Mononuclear cell (primary cell): ENCODE measurements around the gene RASD1. TPM values are rescaled to one million over a fixed set of nuclear protein-coding genes. Genes with fewer than 3 reads are reported as not detected.

ENCODE experiments used
- H3K27me3 ChIP-seq: 2 replicates; pipeline ENCODE4 v1.6.0; 2011; ENCODE audit warnings: low read length, control low read depth; ENCODE audit not compliant: insufficient read depth
- H3K4me1 ChIP-seq: 2 replicates; pipeline ENCODE4 v1.5.1; 2011; ENCODE audit warnings: mild to moderate bottlenecking, low read length, control low read depth; ENCODE audit not compliant: insufficient read depth
- H3K4me3 ChIP-seq: 2 replicates; pipeline ENCODE4 v1.5.1; 2011; ENCODE audit warnings: mild to moderate bottlenecking, low read length, moderate library complexity
- H3K9me3 ChIP-seq: 2 replicates; pipeline ENCODE4 v1.5.1; 2011; ENCODE audit warnings: low read depth, mild to moderate bottlenecking, control low read depth, low read length
- total RNA-seq: library from RNA; depleted of rRNA; stranded (reverse); fragments of >200 nt; gene quantifications from one replicate; pipeline ENCODE4 v1.2.3, GENCODE V29; 2012

Gene RASD1
- total RNA-seq, 1 donor, result 1.6 TPM

DNA sequence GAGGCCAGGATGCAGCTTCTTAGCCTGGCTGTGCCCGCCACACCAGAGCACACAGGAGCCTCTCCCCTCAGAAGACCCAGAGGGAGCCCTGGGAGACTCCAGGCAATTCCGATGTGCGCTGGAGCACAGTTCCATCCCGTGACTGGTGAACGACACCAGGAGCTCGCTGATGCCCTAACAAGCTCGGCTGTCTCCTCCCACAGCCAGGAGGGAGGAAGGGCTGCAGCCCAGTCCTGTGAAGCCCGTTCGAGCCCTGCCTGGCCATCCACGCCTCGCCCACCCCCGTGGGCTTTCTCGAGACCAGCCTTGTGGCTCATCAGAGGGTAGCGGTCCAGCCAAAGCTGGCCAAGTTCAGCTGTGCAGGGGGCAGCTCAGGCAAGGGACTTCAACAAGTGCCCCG, 21.8 kb upstream of the RASD1 start:
- Histone ChIP-seq H3K27me3 (no peaks in the 10 kb centered on the region), H3K9me3 (no peaks in the 10 kb centered on the region), H3K4me1 (no peaks in the 10 kb centered on the region), H3K4me3 (no peak overlapping the region)

DNA sequence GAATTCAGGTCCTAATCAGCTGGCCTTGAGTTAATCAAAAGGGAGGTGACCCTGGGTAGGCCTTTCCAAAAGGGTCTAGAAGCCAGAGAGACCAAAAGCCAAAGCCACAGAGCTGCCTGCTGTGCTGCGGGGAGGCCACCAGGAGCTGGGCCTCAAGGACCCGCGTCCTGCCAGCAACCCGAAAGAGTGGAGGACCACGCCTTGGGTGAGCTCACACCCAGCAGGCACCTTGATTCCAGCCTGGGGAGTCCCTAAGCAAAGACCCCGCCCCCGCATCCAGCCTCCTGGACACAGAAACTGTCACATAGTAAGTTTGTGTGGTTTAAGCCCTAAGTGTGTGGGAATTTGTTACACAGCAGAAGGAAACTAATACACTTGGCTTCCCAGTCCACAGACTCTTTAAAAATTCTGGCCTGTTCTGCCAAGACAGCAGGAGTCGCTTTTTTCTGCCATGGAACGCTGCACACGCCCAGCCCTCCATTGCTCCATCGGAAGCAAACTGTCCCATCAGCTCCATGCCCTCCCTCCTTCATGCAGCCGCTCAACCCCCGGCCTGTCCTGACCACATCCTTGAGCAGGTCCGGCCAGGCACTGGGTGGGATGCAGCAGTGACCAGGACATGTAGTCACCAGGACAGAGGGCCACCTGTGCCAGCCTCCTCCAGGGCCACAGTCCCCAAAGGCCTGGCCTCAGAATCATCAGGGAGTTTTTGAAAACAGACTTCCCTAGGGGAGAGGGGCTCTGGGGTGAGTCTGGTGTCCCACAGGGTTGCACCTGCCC, 20.9 kb upstream of the RASD1 start:
- H3K4me1 ChIP-seq, result no peaks in the 10 kb centered on the region
- no peak overlapping the region for H3K4me3 ChIP-seq
- H3K27me3 ChIP-seq, result no peaks in the 10 kb centered on the region
- H3K9me3 ChIP-seq, result no peaks in the 10 kb centered on the region

DNA sequence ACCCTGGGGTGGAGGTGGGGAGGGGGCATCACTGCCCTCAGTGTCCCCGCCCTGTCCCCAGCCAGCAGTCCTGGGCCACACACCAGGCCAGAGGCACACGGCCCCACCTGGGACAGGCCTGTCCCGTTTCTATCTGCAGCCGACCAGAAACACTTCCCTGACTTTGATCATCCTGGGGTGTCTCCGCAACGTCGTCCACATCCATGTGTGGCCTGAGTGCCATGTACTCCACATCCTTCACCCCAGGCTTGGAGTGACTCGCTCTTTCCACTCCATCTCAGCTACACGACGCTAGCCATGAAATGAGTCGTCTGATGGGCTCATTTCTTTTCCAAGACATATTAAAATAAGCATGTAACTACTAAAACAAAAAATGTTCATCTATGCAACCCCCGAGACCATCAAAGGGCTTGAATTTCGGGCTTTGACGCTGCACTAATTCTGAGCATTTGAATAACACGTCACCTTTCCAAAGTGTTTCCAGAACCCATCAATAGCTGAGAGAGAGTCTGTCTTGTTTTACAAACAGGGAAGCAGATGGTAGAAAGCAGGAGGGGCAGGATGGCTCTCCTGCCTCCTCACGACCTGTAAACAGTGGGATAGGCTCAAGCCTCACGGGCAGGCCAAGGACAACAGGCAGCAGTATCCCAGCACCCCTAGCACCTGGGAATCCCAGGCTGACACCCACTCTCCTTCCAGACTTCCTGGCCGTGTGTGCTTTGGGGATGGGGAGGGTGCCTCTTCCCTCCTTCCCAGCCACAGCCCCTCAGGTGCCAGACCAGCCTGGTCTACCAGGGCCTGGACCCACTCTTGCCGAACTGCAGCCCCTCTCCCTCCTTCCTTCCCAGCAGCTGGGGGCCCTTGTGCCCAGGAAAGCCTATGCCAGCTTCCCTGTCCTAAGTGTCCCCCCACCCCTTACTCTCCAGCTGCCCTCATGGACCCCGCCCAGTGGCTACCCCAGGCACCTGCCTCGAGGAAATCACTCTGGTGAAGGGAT, 20.0 kb upstream of the RASD1 start:
- no peak overlapping the region for H3K4me3 ChIP-seq
- no peaks in the 10 kb centered on the region for H3K4me1 ChIP-seq
- no peaks in the 10 kb centered on the region for H3K27me3 ChIP-seq
- H3K9me3 ChIP-seq, result no peaks in the 10 kb centered on the region

DNA sequence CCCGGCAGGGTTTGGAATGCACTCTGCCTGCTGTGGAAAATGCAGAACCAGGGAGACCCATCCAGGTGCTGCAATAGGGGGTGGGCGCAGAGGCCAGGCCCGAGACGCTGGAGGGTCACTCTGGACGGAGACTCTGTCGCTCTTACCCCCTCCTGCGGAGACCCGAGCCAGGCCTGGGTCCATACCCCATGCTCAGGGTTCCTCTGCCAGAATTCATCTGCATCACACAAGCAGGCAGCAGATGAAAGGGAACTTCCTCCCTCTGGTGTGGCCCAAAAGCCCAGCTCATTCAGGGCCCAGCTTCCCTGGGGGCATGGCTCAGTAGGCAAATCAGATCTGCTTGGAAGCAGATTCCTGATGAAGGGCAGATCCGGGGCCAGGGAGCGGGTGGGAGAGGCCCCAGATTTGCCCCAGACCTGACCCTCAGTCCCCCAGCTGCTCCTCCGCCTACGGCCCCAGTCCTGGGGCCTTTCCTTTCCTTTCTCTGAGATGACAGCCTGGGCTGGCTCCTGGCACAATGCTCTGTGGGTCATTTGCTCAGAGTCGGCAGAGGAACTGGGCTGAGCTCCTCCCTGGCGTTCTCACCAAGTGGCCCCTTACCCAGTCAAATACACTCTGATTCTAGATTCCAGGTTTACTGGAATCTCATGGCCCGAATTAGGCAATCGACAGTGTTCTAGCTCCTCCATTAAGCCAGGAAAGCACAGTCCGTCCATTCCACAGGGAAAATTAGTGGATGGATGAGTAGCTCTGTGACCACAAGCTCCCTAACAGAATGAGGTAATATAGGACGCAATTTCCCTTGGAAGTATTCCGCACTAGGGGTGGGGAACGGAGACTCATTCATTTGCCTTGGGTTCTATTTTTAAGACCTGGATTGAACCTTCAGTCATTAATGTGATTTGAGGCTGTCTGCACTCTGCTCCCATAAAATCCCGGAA, 19.1 kb upstream of the RASD1 start:
- no peaks in the 10 kb centered on the region for H3K9me3 ChIP-seq
- H3K27me3 ChIP-seq, result no peaks in the 10 kb centered on the region
- no peak overlapping the region for H3K4me3 ChIP-seq
- no peaks in the 10 kb centered on the region for H3K4me1 ChIP-seq

DNA sequence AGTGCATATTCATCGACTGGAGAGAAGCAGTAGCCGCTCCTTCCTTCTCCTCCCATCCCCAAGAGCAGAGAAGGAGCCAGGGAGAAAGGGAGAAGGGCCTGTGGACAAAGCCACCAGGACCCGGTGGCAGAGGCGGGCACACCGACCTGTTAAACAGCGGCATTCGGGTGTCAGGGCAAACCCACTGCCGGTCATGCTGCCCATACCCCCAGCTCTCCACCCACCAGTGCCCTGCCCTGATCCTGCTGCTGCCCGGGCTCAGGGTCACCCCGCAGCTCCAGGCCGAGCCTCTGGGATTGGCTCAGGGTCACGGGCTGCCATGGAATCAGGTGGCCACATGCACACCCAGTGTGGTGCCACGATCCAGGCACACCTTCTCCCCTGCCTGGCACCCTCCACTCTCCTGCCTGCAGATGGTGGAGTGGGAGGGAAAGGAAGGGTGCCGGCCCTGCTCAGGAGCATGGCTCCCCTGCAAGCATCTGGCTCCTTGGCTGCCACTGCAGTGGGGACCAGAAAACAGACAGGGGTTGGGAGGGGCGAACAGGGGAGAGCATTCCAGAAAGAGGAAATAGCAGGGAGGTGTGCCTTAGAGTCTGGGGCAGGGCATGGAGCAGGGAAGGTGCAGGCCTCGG, 18.3 kb upstream of the RASD1 start:
- Histone ChIP-seq H3K4me1 (no peaks in the 10 kb centered on the region), H3K9me3 (no peaks in the 10 kb centered on the region), H3K27me3 (no peaks in the 10 kb centered on the region), H3K4me3 (no peak overlapping the region)

DNA sequence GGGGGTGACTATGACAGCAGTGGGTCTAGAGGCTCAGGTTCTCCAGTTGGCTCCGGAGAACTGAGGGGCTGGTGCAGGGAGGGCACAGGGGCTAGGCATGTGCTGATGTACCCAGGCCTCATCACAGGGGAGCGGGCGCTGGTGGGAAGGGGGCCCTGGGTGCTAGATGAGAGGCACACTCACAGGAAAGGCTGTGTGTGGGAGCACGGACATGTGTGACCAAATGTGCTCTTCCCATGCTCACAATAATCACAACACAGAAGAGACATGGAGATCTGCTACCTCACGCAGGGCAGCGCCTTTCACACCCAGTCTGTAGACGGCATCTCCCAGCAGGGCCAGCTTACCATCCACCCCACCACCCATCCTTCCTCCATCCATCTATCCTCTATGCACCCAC, 17.4 kb upstream of the RASD1 start:
- Histone ChIP-seq H3K27me3 (no peaks in the 10 kb centered on the region), H3K4me3 (no peak overlapping the region), H3K9me3 (no peaks in the 10 kb centered on the region), H3K4me1 (no peaks in the 10 kb centered on the region)

DNA sequence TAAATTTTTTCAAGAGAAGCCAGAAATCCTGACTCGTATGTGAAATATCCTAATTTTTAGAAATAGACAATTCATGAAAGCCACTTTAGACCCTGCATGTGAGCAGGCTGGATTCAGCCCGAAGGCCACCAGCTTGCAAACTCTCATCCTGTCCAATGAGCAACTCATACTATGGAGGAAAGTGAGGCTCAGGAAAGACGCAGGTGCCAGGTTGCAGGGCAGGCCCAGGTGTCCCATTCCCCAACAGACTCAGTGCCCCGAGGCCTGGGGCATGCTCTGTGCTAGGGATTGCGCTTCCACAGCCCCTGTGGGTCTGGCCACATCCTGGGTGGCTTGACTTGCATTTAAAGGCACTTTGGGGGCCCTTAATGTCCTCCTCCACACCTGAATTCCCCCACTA, 16.7 kb upstream of the RASD1 start:
- H3K9me3 ChIP-seq, result no peaks in the 10 kb centered on the region
- H3K4me1 ChIP-seq, result no peaks in the 10 kb centered on the region
- no peaks in the 10 kb centered on the region for H3K27me3 ChIP-seq
- H3K4me3 ChIP-seq, result no peak overlapping the region

DNA sequence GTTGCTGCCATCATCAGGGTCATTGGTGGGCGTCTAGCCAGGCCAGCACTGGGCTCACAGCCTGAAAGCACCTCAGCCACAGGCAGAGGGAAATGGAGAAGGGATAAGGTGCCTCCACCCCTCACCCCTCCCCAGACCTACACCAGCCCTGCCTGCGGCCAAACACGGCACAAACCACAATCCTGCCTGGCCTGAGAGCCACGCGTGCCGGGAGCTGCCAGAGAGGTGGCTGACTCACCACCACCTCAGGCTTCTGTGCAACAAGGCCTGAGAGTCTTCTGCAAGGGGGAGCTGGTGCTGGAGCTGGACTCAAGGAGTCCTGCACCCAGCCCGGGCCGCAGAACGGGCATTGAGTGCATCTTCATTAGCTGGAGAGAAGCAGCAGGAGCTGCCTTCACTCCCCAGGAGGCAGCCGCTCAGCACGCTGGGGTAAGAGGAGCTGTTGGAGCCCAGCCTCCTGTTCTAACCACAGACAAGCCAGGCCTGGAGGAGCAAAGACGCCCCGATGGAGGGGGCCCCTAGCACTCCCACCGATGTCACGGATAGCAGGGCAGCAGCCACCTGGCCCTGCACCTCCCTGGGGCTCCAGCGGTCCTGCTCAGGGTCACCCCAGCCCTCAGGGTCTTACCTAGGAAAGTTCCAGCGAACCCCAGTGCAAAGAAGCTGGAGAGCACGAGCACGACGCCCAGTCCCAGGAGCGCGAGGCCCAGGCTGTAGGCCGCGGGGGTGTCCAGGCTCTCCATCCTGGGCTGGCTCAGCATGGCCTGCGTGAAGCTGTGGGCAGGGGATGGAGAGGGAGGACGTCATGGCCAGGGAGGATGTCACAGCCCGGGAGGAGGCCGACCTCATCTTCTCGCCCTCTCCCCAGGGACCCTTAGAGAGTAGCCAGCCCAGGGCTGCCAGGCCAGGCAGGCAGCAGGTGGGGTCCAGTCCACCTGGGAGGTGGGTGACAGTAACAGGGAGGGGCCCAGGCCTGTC, 16.0 kb upstream of the RASD1 start:
- Histone ChIP-seq H3K9me3 (no peaks in the 10 kb centered on the region), H3K4me3 (no peak overlapping the region), H3K4me1 (no peaks in the 10 kb centered on the region), H3K27me3 (no peaks in the 10 kb centered on the region)

DNA sequence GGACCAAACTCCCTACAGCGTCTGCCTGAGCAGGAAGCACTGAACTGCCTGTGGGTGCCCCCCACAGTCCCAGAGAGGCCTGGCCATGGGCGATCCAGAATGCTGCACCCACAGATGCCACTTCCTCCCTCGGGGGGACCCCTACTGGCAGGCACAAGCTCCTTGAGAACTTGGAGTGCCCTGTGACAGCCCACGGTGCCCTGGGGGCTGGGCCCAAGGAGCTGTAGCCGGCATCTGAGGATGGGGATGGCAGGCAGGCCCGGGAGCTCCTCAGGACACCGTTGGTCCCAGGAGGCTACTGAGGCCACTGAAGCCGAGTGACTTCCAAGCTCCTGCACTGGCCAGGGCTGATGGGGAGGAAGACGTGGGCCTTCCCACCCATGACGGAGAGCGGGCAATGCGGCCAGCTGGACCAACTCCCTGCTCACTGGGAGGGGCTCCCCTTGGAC, 15.1 kb upstream of the RASD1 start:
- Histone ChIP-seq H3K4me3 (no peak overlapping the region), H3K9me3 (no peaks in the 10 kb centered on the region), H3K4me1 (no peaks in the 10 kb centered on the region), H3K27me3 (no peaks in the 10 kb centered on the region)

DNA sequence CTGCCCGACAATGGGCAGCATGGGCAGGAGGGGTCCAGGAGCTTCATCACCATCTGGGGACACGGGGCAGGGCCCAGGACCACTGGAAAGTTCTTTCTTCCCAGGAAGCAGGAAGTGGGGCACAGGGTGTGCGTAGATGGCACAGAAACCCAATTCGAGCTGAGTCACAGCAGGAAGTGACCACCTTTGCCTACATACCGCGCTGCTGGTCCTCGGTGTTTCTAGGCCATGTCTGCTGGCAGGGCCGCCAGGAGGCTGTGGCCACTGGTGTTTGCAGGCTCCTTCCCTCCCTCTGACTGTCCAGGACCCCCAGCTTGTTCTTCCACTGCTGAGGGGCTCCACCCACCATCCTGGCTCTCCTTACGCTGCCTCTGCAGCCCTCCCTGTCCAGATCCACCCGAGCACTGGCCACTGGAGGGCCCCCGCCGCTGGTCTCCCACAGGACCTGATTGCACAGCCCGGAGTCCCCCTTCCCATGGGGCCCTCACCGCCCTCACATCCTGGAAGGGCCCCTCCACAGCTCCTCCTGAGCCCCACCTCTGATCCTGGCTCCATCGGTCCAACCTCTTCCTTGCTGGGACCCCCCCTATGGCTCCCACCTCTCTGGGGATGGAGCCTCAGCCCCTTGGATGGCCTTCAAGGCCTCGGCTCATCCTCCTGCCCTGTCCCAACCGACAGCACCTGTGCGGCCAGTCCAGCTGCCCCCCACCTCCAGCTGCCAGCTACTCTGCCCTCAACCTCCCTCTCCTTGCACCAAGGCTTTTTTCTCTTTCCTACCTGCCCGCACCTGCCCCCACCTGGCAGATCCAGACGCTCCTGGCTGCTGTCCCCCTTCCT, 14.5 kb upstream of the RASD1 start:
- no peaks in the 10 kb centered on the region for H3K4me1 ChIP-seq
- no peak overlapping the region for H3K4me3 ChIP-seq
- no peaks in the 10 kb centered on the region for H3K27me3 ChIP-seq
- no peaks in the 10 kb centered on the region for H3K9me3 ChIP-seq

DNA sequence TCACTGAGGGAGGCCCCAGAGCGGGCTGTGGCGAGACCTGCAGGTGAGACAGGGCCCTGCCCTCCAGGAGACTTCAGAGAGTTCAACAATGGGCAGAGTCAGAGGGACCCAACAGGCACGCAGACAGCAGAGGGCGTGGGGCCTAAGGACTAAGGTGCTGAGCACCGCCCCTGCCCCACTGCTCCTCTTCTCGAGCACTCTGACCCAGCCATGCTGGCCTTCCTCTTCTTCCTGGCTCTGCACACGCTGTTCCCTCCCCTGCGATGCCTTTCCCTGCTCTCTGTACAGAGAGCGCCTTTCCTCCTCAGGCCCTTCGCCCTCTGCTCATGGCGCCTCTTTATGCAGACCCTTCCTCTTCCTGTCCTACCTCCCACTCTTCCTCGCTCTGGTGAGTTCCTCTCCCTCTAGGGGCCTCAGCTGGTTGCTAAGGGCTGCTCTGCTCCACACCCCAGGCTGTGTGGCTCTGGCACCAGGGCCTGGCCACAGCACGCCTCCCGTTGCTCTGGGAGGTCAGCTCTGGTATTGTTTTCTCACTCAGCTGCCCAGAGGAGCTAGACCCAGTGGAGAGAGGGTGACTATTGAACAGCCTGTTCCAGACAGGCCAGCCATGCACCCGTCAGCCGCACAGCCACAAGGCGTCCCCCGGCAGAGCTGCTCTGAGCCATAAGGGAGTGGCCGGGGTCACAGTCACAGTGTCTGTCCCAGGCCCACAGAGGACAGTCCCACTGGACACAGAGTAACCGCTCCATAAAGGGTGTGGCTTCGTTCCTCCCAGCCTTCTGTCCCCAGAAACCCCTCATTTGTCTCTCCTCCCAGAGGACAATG, 13.6 kb upstream of the RASD1 start:
- Histone ChIP-seq H3K27me3 (no peaks in the 10 kb centered on the region), H3K4me1 (no peaks in the 10 kb centered on the region), H3K4me3 (no peak overlapping the region), H3K9me3 (no peaks in the 10 kb centered on the region)
